OCI-LY1 (cell line): Measurements from ENCODE around the gene SCRN1.

Source experiments
- H2AFZ ChIP-seq: fragments of 200-600 bp; sonication (generic), shearing (Covaris generic); 2 replicates; pipeline ENCODE4 v1.6.0; 2014; ENCODE audit warnings: antibody characterized with exemption, mild to moderate bottlenecking, low read length
- H3F3A ChIP-seq: fragments of 200-600 bp; sonication (generic), shearing (Covaris generic); 2 replicates; pipeline ENCODE4 v1.6.0; 2014; ENCODE audit warnings: mild to moderate bottlenecking, antibody characterized with exemption, low read length, moderate library complexity; ENCODE audit not compliant: insufficient read depth
- H3K27ac ChIP-seq: fragments of 200-600 bp; sonication (generic); 2 replicates; pipeline ENCODE4 v1.5.1; 2014; ENCODE audit warnings: low read length, mixed run types, mild to moderate bottlenecking, low read depth; ENCODE audit not compliant: poor library complexity, severe bottlenecking
- H3K27me3 ChIP-seq: fragments of 200-600 bp; sonication (generic); 2 replicates; pipeline ENCODE4 v1.6.0; 2014; ENCODE audit warnings: antibody characterized with exemption, mild to moderate bottlenecking, low read length, moderate library complexity; ENCODE audit not compliant: insufficient read depth
- H3K36me3 ChIP-seq: fragments of 200-600 bp; sonication (generic); 2 replicates; pipeline ENCODE4 v1.6.1; 2014; ENCODE audit warnings: mild to moderate bottlenecking, antibody characterized with exemption, low read length, moderate library complexity, mixed read lengths; ENCODE audit not compliant: insufficient read depth
- H3K4me1 ChIP-seq: fragments of 200-600 bp; sonication (generic); 2 replicates; pipeline ENCODE4 v1.5.1; 2014; ENCODE audit warnings: mild to moderate bottlenecking, low read length, moderate library complexity; ENCODE audit not compliant: insufficient read depth, severe bottlenecking
- H3K4me2 ChIP-seq: fragments of 200-600 bp; sonication (generic), shearing (Covaris generic); 2 replicates; pipeline ENCODE4 v1.6.1; 2014; ENCODE audit warnings: low read length
- H3K4me3 ChIP-seq: fragments of 200-600 bp; sonication (generic); 2 replicates; pipeline ENCODE4 v1.5.1; 2014; ENCODE audit warnings: low read length, low read depth, mild to moderate bottlenecking, mixed read lengths; ENCODE audit not compliant: poor library complexity, severe bottlenecking
- H3K79me2 ChIP-seq: fragments of 200-600 bp; shearing (Covaris generic); 2 replicates; pipeline ENCODE4 v1.6.1; 2016; ENCODE audit warnings: mixed run types, low read length, mixed read lengths; ENCODE audit not compliant: insufficient read depth
- H3K9ac ChIP-seq: fragments of 200-600 bp; sonication (generic), shearing (Covaris generic); 2 replicates; pipeline ENCODE4 v1.6.1; 2014; ENCODE audit warnings: mild to moderate bottlenecking, low read length, mixed read lengths
- H3K9me2 ChIP-seq: fragments of 200-600 bp; sonication (generic), shearing (Covaris generic); 2 replicates; pipeline ENCODE4 v1.6.1; 2014; ENCODE audit warnings: low read depth, mild to moderate bottlenecking, low read length, mixed read lengths
- H3K9me3 ChIP-seq: fragments of 200-600 bp; shearing (Covaris generic); 2 replicates; pipeline ENCODE4 v1.6.1; 2014; ENCODE audit warnings: low read length, mixed read lengths
- H4K20me1 ChIP-seq: fragments of 200-600 bp; sonication (generic), shearing (Covaris generic); 2 replicates; pipeline ENCODE4 v1.6.0; 2016; ENCODE audit warnings: mild to moderate bottlenecking, low read length; ENCODE audit not compliant: insufficient read depth
- EZH2 ChIP-seq: fragments of 200-600 bp; sonication (generic), shearing (Covaris generic); IDR thresholded peaks from 2 replicates; pipeline ENCODE4 v1.8.0; 2017; ENCODE audit warnings: borderline replicate concordance, mixed run types, mild to moderate bottlenecking, antibody characterized with exemption, low read length, moderate library complexity, mixed read lengths
- TF ChIP-seq, protein P1 (sequence below): fragments of 200-600 bp; sonication (generic), shearing (Covaris generic); IDR thresholded peaks from 2 replicates; pipeline ENCODE4 v1.5.1; 2017; ENCODE audit warnings: mild to moderate bottlenecking, antibody characterized with exemption, low read length, moderate library complexity, mixed read lengths

SCRN1 gene

DNA sequence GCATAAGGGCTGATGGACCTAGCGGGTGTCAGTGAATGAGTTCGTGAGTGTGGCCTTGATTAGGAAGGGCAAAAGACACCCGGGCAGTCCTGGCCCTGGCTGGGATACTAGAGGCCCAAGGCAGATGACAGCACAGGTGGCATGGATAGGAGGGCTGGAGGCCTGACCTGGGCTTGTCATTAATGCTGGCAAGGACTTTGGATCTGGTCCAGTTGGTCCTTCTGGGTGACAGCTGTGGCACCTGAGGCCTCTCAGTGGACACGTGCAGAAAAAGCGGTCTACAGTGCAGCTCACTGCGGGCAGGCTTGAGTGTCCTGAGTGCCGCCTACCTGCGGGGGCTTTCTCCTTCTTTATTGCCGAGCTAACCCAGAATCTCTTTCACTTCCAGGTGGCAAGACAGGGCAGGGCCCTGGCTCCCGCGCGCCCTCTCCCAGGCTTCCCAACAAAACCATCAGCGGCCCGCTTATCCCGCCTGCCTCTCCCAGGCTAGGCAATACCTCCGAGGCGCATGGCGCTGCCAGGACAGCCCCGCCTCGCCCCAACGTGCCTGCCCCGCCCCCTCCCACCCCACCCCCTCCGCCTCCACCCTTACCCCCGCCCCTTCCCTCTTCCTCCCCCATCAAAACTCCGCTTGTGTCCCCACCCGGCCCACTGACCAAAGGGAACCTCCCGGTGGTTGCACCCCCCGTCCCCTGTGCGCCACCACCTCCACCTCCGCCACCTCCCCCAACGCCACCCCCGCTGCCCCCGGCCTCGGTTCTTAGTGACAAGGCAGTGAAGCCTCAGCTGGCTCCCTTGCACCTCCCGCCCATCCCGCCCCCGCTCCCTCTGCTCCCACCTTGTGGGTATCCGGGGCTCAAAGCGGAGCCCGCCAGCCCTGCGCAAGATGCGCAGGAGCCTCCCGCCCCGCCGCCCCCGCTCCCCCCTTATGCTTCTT lies 105.9 kb downstream of the SCRN1 start:
- Histone ChIP-seq H3K4me3 (no peak overlapping the region), H3K4me1 (no peaks in the 10 kb centered on the region), H2AFZ (no peak overlapping the region), H3K9me2 (no peaks in the 10 kb centered on the region), H3K36me3 (no peaks in the 10 kb centered on the region), H3K27me3 (no peaks in the 10 kb centered on the region), H3K9ac (no peak overlapping the region), H3K9me3 (no peaks in the 10 kb centered on the region), H3K4me2 (no peak overlapping the region), H3K79me2 (no peaks in the 10 kb centered on the region), H3F3A (no peaks in the 10 kb centered on the region), H3K27ac (no peak overlapping the region), H4K20me1 (no peaks in the 10 kb centered on the region)
- TF ChIP-seq, protein P1, sequence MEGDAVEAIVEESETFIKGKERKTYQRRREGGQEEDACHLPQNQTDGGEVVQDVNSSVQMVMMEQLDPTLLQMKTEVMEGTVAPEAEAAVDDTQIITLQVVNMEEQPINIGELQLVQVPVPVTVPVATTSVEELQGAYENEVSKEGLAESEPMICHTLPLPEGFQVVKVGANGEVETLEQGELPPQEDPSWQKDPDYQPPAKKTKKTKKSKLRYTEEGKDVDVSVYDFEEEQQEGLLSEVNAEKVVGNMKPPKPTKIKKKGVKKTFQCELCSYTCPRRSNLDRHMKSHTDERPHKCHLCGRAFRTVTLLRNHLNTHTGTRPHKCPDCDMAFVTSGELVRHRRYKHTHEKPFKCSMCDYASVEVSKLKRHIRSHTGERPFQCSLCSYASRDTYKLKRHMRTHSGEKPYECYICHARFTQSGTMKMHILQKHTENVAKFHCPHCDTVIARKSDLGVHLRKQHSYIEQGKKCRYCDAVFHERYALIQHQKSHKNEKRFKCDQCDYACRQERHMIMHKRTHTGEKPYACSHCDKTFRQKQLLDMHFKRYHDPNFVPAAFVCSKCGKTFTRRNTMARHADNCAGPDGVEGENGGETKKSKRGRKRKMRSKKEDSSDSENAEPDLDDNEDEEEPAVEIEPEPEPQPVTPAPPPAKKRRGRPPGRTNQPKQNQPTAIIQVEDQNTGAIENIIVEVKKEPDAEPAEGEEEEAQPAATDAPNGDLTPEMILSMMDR: no peak
- no peak for TF ChIP-seq EZH2

GRCh38 chr7:29882481-29882880 lies 107.1 kb downstream of the SCRN1 start:
- Histone ChIP-seq H3F3A (no peaks in the 10 kb centered on the region), H3K4me2 (no peak overlapping the region), H3K36me3 (no peaks in the 10 kb centered on the region), H3K4me1 (no peaks in the 10 kb centered on the region), H3K79me2 (no peaks in the 10 kb centered on the region), H3K9me2 (no peaks in the 10 kb centered on the region), H3K9me3 (no peaks in the 10 kb centered on the region), H3K27me3 (no peaks in the 10 kb centered on the region), H2AFZ (no peak overlapping the region), H3K4me3 (no peak overlapping the region), H3K27ac (no peak overlapping the region), H4K20me1 (no peaks in the 10 kb centered on the region), H3K9ac (no peak overlapping the region)
- no peak for TF ChIP-seq EZH2
- TF ChIP-seq, protein P1: no peak

DNA sequence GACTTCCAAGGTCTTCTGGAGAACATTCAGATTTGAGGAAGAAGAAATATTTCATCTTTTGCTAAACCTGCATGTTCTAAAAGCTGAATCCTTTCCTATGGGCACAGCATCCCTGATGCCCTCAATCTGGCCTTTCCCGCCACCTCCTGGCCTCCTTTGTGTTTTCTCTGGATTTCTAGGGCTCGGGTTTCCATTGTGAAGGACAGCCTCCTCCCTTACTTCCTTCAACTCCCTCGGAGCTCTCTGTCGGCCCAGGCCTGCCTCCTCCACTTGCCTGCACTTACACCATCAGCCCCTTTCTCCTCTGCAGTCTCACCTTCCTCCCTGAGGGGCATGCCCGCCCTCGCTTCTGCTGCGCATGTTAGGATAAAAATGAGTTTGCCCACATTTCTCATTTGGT lies 107.9 kb downstream of the SCRN1 start:
- Histone ChIP-seq H3K27ac (no peak overlapping the region), H3K4me2 (no peak overlapping the region), H3K36me3 (no peaks in the 10 kb centered on the region), H3K4me3 (no peak overlapping the region), H3K4me1 (no peaks in the 10 kb centered on the region), H3K9me3 (no peaks in the 10 kb centered on the region), H3K9ac (no peak overlapping the region), H3F3A (no peaks in the 10 kb centered on the region), H2AFZ (no peak overlapping the region), H3K9me2 (no peaks in the 10 kb centered on the region), H3K27me3 (no peaks in the 10 kb centered on the region), H4K20me1 (no peaks in the 10 kb centered on the region), H3K79me2 (no peaks in the 10 kb centered on the region)
- TF ChIP-seq, protein P1: no peak
- TF ChIP-seq EZH2: no peak
